RWPE2 (cell line): ENCODE data around the gene LY6G6F.
"Not testable (repeated sequence)": the region's sequence is repeated elsewhere in the genome, so short reads cannot be mapped to it uniquely, and the experiment has no call there.

Experiments used
- ATAC-seq: fragments of 200-7000 bp; cut with Tn5 transposase; 3 replicates; pipeline ENCODE4 v1.9.1; 2021; ENCODE audit warnings: low read depth
- DNase-seq: peaks from one replicate; pipeline ENCODE4 v3.0.0-alpha.2; 2020; ENCODE audit warnings: low spot score
- H3K27ac ChIP-seq: fragments of 450-650 bp; 2 replicates; pipeline ENCODE4 v1.5.1; 2017; ENCODE audit warnings: mild to moderate bottlenecking; ENCODE audit not compliant: poor library complexity, severe bottlenecking
- H3K27me3 ChIP-seq: fragments of 250-450 bp; sonication (Bioruptor Pico); 2 replicates; pipeline ENCODE4 v1.5.1; 2021; ENCODE audit warnings: mild to moderate bottlenecking, moderate library complexity; ENCODE audit not compliant: insufficient read depth, poor library complexity, severe bottlenecking
- H3K36me3 ChIP-seq: fragments of 250-450 bp; sonication (Bioruptor Pico); 2 replicates; pipeline ENCODE4 v1.5.1; 2020; ENCODE audit warnings: low read depth, mild to moderate bottlenecking, moderate library complexity
- H3K4me1 ChIP-seq: fragments of 250-450 bp; sonication (Bioruptor Pico); 2 replicates; pipeline ENCODE4 v1.5.1; 2021; ENCODE audit warnings: mild to moderate bottlenecking, moderate library complexity; ENCODE audit not compliant: insufficient read depth, poor library complexity, severe bottlenecking
- H3K4me3 ChIP-seq: fragments of 250-450 bp; sonication (Bioruptor Pico); 2 replicates; pipeline ENCODE4 v1.5.1; 2021; ENCODE audit warnings: mild to moderate bottlenecking, moderate library complexity; ENCODE audit not compliant: severe bottlenecking
- H3K9me3 ChIP-seq: fragments of 250-450 bp; sonication (Bioruptor Pico); 2 replicates; pipeline ENCODE4 v1.5.1; 2021; ENCODE audit warnings: mild to moderate bottlenecking, moderate library complexity; ENCODE audit not compliant: severe bottlenecking
- TF ChIP-seq, protein P1 (sequence below): fragments of 450-650 bp; IDR thresholded peaks from one replicate; pipeline ENCODE4 v1.5.1; 2017; ENCODE audit warnings: mild to moderate bottlenecking, moderate library complexity; ENCODE audit not compliant: poor library complexity, severe bottlenecking

LY6G6F gene

DNA sequence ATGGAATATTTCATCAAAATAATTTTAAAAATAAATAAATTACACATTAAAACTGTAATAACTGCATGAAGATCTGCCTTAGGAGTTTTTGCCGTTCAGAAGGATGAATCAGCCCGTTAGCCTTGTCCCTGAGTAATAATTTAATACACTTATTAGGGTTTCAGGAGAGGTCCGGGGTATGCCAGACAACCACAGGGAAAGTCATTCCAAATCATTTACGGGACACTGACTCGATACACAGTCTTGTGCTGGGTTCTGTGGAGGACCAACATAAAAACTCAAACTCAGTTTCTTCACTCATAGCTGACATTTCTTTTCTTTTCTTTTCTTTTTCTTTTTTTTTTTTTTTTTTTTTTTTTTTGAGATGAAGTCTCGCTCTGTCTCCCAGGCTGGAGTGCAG, 735 bp upstream of the LY6G6F start:
- Histone ChIP-seq H3K27ac (no peak overlapping the region), H3K9me3 (no peaks in the 10 kb centered on the region), H3K4me1 (no peaks in the 10 kb centered on the region), H3K36me3 (no peaks in the 10 kb centered on the region; the same call in 1 of the 2 replicates), H3K27me3 (no peaks in the 10 kb centered on the region), H3K4me3 (no peak overlapping the region)
- no peak for DNase-seq
- TF ChIP-seq, protein P1, sequence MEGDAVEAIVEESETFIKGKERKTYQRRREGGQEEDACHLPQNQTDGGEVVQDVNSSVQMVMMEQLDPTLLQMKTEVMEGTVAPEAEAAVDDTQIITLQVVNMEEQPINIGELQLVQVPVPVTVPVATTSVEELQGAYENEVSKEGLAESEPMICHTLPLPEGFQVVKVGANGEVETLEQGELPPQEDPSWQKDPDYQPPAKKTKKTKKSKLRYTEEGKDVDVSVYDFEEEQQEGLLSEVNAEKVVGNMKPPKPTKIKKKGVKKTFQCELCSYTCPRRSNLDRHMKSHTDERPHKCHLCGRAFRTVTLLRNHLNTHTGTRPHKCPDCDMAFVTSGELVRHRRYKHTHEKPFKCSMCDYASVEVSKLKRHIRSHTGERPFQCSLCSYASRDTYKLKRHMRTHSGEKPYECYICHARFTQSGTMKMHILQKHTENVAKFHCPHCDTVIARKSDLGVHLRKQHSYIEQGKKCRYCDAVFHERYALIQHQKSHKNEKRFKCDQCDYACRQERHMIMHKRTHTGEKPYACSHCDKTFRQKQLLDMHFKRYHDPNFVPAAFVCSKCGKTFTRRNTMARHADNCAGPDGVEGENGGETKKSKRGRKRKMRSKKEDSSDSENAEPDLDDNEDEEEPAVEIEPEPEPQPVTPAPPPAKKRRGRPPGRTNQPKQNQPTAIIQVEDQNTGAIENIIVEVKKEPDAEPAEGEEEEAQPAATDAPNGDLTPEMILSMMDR, result no peak
- ATAC-seq, result no peak

- Histone ChIP-seq H3K9me3 (no peaks in the 10 kb centered on the region), H3K4me3 (no peak overlapping the region), H3K4me1 (peaks cover 5% of the 10 kb centered on the region), H3K27ac (no peak overlapping the region), H3K27me3 (no peaks in the 10 kb centered on the region), H3K36me3 (no peaks in the 10 kb centered on the region)
- TF ChIP-seq, protein P1, result no peak
- no peak for ATAC-seq
- no peak for DNase-seq
Observed at GRCh38 chr6:31707701-31708100, 1.0 kb downstream of the LY6G6F start.

- Histone ChIP-seq H3K27ac (no peak overlapping the region), H3K27me3 (no peaks in the 10 kb centered on the region), H3K4me1 (peaks cover 5% of the 10 kb centered on the region), H3K9me3 (no peaks in the 10 kb centered on the region), H3K36me3 (no peaks in the 10 kb centered on the region), H3K4me3 (no peak overlapping the region)
- DNase-seq (no peak), ATAC-seq (no peak)
- TF ChIP-seq, protein P1, result no peak
Observed at GRCh38 chr6:31708224-31708623, 1.6 kb downstream of the LY6G6F start.

DNA sequence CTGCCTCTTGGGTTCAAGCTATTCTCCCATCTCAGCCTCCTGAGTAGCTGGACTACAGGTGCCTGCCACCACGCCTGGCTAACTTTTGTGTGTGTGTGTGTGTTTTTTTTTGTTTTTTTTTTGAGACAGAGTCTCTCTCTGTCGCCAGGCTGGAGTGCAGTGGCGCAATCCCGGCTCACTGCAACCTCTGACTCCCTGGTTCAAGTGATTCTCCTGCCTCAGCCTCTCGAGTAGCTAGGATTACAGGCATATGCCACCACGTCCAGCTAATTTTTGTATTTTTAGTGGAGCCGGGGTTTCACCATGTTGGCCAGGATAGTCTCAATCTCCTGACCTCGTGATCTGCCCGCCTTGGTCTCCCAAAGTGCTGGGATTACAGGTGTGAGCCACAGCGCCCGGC, 2.5 kb downstream of the LY6G6F start:
- not testable (repeated sequence) for H3K4me3 ChIP-seq, H3K9me3 ChIP-seq, ATAC-seq, H3K27me3 ChIP-seq, H3K4me1 ChIP-seq, H3K36me3 ChIP-seq, H3K27ac ChIP-seq, DNase-seq

DNA sequence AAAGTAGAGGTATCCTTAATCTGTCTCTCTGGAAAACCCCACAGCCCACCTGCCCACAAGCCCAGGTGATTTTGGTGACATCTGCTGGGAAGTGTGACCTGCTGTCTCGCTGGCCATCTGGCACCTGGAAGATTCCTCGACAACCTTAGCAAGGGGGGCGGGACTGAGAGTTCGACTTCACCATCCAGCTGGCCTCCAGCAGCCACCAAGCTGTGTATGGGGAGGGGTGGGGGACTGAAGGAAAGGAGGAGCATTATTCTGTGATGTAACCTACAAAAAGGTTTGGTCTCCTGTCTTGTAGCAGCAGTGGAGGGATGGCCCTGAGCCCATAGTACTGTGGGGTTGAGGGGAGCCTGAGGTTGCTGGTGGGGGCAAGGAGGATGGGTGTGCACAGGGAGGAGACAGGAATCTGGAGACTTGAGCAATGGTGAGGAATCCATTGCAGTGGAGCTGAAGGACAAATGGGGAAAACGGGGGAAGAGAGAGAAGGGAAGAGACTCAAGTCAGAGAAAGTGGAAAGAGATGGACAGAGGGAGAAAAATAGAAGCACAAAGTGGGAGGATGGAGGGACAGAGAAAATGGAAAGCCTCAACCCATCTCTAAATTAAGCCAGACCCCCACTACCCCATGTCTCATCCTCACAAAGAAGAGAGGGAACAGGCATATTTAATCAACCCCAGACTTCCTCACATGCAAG, 4.0 kb downstream of the LY6G6F start:
- H3K36me3 ChIP-seq, result no peaks in the 10 kb centered on the region
- H3K4me3 ChIP-seq, result no peak overlapping the region
- peaks cover 5% of the 10 kb centered on the region for H3K4me1 ChIP-seq
- no peaks in the 10 kb centered on the region for H3K9me3 ChIP-seq
- H3K27ac ChIP-seq, result no peak overlapping the region
- no peak for ATAC-seq
- DNase-seq, result no peak
- H3K27me3 ChIP-seq, result no peaks in the 10 kb centered on the region
- TF ChIP-seq, protein P1, result no peak
